22Rv1 (cell line): ENCODE measurements around the gene REG4.

ENCODE experiments used
- H3K27ac ChIP-seq: fragments of 450-650 bp; 2 replicates; pipeline ENCODE4 v1.5.1; 2017
- ZFX ChIP-seq: fragments of 450-650 bp; IDR thresholded peaks from 2 replicates; pipeline ENCODE4 v1.6.1; 2017; ENCODE audit warnings: antibody characterized with exemption, borderline replicate concordance
- TF ChIP-seq, protein P1 (sequence below): fragments of 450-650 bp; IDR thresholded peaks from 2 replicates; pipeline ENCODE4 v1.5.1; 2017; ENCODE audit warnings: mild to moderate bottlenecking

REG4 gene

DNA sequence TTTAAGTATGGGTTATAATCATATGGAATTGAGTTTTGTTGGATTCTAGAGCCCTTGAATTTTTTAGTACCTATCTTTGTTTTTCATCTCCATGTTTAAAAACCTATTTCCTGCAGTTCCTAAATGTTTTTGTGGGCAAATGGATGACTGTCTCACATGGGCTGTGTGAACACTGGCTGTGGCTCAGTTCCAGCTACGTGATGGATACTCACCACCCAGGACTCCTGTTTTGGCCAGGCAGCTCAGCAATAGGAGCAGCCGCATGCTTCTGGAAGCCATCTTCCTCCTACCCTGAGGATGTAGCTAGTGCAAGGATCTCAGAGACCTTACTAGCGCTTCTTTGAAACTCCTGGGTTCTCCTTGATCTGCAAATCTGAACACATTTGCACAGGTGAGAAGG is 2.8 kb downstream of the REG4 start:
- TF ChIP-seq ZFX, result no peak
- TF ChIP-seq, protein P1, sequence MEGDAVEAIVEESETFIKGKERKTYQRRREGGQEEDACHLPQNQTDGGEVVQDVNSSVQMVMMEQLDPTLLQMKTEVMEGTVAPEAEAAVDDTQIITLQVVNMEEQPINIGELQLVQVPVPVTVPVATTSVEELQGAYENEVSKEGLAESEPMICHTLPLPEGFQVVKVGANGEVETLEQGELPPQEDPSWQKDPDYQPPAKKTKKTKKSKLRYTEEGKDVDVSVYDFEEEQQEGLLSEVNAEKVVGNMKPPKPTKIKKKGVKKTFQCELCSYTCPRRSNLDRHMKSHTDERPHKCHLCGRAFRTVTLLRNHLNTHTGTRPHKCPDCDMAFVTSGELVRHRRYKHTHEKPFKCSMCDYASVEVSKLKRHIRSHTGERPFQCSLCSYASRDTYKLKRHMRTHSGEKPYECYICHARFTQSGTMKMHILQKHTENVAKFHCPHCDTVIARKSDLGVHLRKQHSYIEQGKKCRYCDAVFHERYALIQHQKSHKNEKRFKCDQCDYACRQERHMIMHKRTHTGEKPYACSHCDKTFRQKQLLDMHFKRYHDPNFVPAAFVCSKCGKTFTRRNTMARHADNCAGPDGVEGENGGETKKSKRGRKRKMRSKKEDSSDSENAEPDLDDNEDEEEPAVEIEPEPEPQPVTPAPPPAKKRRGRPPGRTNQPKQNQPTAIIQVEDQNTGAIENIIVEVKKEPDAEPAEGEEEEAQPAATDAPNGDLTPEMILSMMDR, result no peak
- H3K27ac ChIP-seq, result no peak overlapping the region

DNA sequence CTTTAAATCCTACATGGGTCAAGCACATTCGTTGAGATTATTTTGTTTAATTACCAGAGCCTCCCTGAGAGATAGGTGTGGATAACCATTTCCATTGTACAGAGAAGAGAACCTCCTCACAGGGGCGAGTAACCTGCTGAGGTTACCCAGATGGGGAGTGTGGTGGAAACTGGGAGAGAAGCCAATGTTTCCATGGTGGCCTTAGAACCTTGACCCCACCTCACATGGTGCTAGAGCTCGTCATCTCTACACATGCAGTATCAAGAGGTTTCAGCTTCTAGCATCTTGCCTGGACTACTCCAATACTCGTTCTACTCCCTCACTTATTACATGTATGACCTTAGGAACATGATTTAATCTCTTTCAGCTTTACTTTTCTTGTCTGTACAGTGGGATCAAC is 4.8 kb downstream of the REG4 start:
- H3K27ac ChIP-seq, result no peak overlapping the region
- TF ChIP-seq, protein P1, result no peak
- TF ChIP-seq ZFX, result no peak

DNA sequence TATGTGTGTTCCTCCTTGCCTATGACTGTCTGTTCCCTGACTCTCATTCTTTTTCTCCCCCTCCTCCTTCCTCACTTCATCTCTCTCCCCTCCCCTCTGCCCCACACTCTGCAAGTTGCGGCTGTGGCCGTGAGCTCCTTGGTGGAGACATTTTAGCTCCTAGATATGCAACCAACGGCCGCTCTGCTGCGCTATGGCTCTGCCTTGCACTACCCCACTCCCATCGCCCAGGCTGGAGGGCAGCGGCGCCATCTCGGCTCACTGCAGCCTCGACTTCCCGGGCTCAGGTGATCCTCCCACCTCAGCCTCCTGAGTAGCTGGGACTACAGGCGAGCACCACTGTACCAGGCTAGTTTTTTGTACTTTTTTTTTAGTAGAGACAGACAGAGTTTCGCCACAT is 5.5 kb downstream of the REG4 start:
- H3K27ac ChIP-seq, result no peak overlapping the region
- TF ChIP-seq, protein P1, result no peak
- TF ChIP-seq ZFX, result no peak

DNA sequence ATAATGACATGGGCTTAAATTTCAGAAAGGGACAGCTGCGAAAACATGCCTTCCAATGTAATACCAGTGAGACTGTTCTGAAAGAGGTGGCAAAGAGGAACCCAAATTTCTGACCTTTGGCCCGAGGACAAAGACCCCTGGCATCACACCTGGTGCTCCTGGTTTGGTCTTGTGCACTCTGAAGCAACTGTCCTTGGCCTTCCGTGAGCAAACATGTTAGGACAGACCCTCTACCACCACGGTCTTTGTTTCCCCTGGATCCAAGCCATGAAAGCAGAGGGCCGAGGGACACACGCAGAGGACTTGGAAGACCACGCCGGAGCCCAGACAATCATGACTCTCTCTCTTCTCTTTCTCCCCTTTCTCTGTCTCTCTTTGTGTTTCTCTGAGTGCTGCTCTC is 6.0 kb downstream of the REG4 start:
- H3K27ac ChIP-seq, result no peak overlapping the region
- TF ChIP-seq ZFX, result no peak
- TF ChIP-seq, protein P1, result no peak

DNA sequence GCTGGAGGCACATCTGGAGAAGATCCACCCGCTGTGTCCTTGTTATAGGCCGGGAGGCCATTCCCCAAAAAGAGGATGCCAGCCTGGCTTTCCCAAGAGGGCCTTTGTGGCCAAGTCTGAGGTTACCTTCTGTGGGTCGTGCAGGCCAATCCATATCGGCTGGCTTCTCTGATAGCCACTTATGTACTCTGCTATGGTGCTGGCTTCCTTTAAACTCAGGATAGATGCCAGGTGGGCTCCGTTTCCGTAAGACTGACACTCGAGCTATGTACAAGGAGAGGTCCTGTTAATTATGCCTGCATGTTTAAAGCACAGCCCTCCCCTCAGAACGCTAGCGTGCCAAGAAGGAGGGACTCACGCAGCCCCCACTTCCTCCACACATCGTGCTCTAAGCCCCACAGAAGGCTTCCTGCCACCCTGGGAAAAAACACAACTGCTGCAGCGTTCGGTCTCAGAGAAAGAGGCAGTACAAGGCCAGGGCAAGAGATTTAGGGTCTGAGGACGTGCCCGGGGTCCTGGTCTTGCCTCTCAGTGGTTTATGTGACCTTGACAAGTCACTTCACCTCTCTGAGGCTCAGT is 11.6 kb downstream of the REG4 start:
- no peak for TF ChIP-seq ZFX
- TF ChIP-seq, protein P1, result no peak
- no peak overlapping the region for H3K27ac ChIP-seq

DNA sequence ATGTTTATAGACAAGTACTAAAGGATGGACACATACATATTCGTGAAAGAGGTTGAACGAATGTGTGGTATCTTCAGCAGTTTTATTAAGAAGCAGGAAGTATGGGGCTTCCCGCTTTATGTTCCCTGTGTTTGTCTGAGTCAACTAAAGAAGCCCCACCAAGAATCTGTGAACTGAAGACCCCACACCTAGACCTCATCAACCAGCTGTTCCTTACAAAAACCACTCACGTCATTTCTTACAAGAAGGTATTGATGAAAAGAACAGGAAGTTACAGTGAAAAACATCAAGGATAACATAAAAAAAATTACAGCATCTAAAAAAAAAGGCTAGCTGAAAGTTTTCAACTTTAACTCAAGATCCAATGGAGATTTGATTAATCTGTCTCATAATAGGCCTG is 12.3 kb downstream of the REG4 start:
- H3K27ac ChIP-seq, result no peak overlapping the region
- TF ChIP-seq, protein P1, result no peak
- no peak for TF ChIP-seq ZFX

DNA sequence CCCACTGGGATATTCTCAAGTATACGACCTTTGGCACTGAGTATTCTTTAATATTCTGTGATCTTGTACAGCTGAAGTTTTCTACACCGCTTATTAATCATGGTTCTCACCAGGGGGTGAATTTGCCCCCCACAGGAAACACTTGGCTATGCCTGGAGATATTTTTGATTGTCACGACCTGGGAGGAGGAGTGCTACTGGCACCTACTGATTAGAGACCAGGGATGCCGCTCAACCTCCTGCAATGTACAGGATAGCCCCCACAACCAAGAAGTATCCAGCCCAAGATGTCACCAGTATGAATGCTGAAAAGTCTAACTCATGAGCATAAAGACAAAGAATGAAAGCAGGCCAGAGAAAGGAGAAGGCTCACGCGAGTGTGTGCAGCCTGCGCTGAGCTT is 13.7 kb downstream of the REG4 start:
- TF ChIP-seq ZFX, result no peak
- TF ChIP-seq, protein P1, result no peak
- H3K27ac ChIP-seq, result no peak overlapping the region
